Stimulated activated naive CD4-positive, alpha-beta T cell treated with Interleukin-2 at 50 U/mL for 16 hours (primary cell): ENCODE results near the gene CBX4.

Source experiments
- DNase-seq: peaks from one replicate; lab custom pipeline; 2025; lab: John Stamatoyannopoulos, UW

Gene CBX4

GRCh38 chr17:79839356-79840268 is at the start of gene CBX4:
Gene CBX4, minus strand, starts transcription at chr17:79839440. Its CDS starts 189 bp downstream, at chr17:79839251.
- DNase-seq, result peak; percentile 89

- no peak for DNase-seq
Measured at GRCh38 chr17:79888009-79888540, 48.8 kb upstream of the CBX4 start.

GRCh38 chr17:79887451-79887991 is 48.3 kb upstream of the CBX4 start:
- DNase-seq, result no peak

DNA sequence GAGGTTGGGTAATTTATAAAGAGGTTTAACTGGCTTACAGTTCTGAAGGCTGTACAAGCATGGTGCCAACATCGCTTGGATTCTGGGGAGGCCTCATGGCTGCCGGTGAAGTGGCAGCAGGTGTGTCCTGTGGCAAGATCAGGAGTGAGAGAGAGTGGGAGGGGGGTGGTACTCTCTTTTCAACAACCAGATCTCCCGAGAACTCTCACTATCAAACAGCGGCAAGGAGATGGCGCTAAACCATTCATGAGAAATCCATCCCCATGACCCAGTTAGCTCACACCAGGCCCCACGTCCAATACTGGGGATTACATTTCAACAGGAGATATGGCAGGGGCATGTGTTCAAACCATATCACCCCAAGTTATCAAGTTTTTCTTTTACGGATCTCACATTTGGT is 44.0 kb upstream of the CBX4 start:
- no peak for DNase-seq

GRCh38 chr17:79878329-79878947 is 39.2 kb upstream of the CBX4 start:
- DNase-seq, result no peak

GRCh38 chr17:79877041-79877440 is 37.8 kb upstream of the CBX4 start:
- DNase-seq, result no peak

GRCh38 chr17:79875511-79875910 is 36.3 kb upstream of the CBX4 start:
- DNase-seq, result no peak

DNA sequence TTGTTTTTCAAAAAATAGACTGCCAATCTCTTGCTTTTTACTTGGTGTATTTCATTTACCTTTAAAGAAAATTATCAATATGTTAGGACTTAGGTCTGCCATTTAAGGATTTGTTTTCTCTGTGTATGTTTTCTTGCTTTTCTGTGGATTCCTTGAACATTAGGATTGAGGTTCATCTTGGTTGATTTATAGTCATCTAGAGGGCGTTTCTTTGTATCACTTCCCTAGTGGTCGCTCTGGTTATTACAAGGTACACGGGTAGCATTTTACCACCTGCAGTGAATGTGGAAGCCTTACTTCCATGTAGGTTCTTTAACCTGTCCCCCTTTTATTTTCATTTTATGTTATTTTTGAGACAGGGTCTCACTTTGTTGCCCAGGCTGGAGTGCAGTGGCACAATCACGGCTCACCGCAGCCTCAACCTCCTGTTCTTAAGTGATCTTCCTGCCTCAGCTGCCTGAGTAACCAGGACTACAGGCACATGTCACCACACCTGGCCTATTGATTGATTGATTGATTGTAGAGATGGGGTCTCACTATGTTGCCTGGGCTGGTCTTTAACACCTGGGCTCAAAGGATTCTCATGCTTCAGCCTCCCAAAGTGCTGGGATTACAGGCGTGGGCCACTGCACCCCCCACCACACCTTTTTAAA is 35.2 kb upstream of the CBX4 start:
- DNase-seq, result no peak

- no peak for DNase-seq
Measured at GRCh38 chr17:79873583-79873982, 34.3 kb upstream of the CBX4 start.

DNA sequence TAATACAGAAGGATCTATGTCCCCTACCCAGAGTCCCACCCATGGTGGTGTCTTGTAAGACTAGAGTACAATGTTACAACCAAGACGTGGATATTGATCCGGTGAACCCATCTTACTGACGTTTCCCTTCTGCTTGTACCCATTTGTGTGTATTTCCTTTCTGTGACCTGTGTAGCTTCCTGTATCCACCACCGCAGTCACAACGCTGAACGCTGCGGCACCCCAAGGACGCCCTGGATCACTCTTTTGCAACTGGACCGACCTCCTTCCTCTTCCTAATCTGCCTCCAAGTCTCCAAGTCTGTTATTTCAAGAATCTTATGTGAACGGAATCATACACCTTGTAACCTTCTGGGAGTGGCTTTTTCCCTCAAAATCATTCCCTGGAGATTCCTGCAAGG is 33.5 kb upstream of the CBX4 start:
- no peak for DNase-seq

- DNase-seq, result no peak
Measured at GRCh38 chr17:79871131-79871530, 31.9 kb upstream of the CBX4 start.

DNA sequence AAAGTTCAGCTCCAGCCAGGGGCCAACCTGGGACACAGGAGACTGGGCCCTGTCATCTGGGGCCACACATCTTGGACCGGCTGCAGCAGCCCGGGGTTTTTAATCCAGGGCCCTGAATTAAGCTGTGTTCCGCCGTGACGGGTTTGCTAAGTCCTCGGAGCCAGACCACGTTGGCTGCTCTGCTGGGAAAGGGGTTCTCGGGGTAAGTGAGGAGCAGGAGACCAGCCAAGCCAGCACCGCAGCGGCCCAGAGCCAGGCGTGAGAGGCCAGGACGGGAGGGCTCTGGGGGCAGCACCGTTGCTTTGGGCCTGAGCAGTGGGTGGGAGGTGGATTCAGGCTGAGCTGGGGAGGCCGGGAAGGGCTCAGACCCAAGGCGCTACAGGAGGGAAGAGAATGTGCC is 31.3 kb upstream of the CBX4 start:
- no peak for DNase-seq

GRCh38 chr17:79866791-79867518 is 27.7 kb upstream of the CBX4 start:
- no peak for DNase-seq

GRCh38 chr17:79865351-79866210 is 26.3 kb upstream of the CBX4 start:
- DNase-seq, result no peak

GRCh38 chr17:79864617-79865250 is 25.5 kb upstream of the CBX4 start:
- no peak for DNase-seq

DNA sequence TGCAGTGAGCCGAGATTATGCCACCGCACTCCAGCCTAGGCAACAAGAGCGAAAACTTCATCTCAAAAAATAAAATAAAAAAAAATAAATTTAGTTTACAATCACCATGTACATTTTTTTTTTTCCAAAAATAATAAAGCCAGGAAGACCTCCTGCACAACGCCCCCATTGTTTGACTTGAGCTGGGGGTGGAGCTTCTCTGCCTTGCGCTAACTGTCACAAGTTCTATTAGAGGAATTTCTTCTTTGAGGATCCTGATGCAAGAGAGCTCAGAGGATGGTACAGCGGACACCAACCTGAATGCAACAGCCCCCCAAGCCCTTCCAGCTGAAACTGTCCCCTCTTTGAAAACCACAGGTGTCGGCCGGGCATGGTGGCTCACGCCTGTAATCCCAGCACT is 24.9 kb upstream of the CBX4 start:
- DNase-seq, result no peak

DNA sequence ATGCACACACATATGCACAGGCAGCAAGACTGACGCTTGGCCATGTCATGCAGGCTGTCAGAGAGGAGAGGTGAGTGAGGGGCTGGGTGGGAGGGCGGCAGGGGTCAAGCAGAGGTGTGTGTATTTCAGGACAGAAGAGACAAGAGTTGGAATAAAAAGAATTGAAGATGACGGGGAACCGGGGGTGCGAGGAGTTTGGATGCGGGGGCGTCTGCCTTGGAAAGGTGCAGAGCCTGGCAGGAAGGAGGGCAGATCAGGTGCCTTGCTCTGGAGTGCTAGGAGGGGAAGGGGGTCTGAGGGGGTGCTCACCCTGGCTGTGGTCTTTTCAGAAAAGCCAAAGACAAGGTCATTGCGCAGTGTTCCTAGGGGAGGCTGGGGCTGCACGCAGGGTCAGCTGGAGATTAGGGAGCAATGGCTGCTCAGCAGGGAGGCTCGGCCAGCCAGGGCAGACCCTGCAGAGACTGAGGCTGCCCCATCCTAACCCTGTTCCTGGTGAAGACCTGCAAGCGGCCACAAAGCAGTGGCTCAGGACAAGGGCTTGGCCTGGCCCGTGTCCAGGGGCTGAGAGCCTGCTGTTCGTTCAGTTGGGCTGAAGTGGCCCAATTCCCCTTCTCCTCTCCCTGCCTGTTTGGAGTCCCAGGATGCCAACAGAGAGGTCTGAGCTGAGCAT is 23.7 kb upstream of the CBX4 start:
- DNase-seq, result no peak

- no peak for DNase-seq
Measured at GRCh38 chr17:79862238-79862637, 23.0 kb upstream of the CBX4 start.

- no peak for DNase-seq
Measured at GRCh38 chr17:79861413-79862216, 22.4 kb upstream of the CBX4 start.
